Gastroesophageal sphincter (tissue), 4 donors: ENCODE data around the gene SMKR1. TPM values are rescaled to one million over a fixed set of nuclear protein-coding genes. Genes with fewer than 3 reads are reported as not detected.

Experiments
- ATAC-seq: fragments of 150-250 bp; one replicate; pipeline ENCODE4 v1.9.1; 2016; ENCODE audit warnings: mild to moderate bottlenecking, moderate library complexity
- H3K27ac ChIP-seq, 4 donors: fragments of 200-600 bp; sonication (generic) in 3 of 4; 1 replicate in 3 of 4; 2 replicates in 1 of 4; pipeline ENCODE4 v1.5.1; 2016 to 2019
- H3K27me3 ChIP-seq: fragments of 200-600 bp; sonication (generic); one replicate; pipeline ENCODE4 v1.5.1; 2019
- H3K36me3 ChIP-seq, 2 donors: fragments of 200-600 bp; sonication (generic); one replicate each; pipeline ENCODE4 v1.5.1; 2019; ENCODE audit warnings: control low read depth in 1 of 2
- H3K4me1 ChIP-seq, 3 donors: fragments of 200-600 bp; sonication (generic); 1 replicate in 2 of 3; 2 replicates in 1 of 3; pipeline ENCODE4 v1.5.1; 2016 to 2019; ENCODE audit warnings: control low read depth in 2 of 3
- H3K4me3 ChIP-seq, 2 donors: fragments of 200-600 bp; sonication (generic); one replicate each; pipeline ENCODE4 v1.5.1; 2019; ENCODE audit warnings: mild to moderate bottlenecking in 1 of 2, moderate library complexity in 1 of 2
- H3K9me3 ChIP-seq, 3 donors: fragments of 200-600 bp; sonication (generic); one replicate each; pipeline ENCODE4 v1.5.1; 2017 to 2019; ENCODE audit warnings: control low read depth in 2 of 3
- EP300 ChIP-seq: sonication (generic); formaldehyde crosslinking; IDR thresholded peaks from one replicate; pipeline ENCODE4 v1.6.1; 2017; ENCODE audit warnings: antibody characterized with exemption, mild to moderate bottlenecking
- POLR2A ChIP-seq, 2 donors: fragments of 450-650 bp; IDR thresholded peaks; one replicate each; pipeline ENCODE4 v1.6.1; 2017; ENCODE audit warnings: antibody characterized with exemption in 2 of 2, mild to moderate bottlenecking in 2 of 2, moderate library complexity in 1 of 2
- POLR2AphosphoS5 ChIP-seq: sonication (generic); formaldehyde crosslinking; IDR thresholded peaks from one replicate; pipeline ENCODE4 v1.6.1; 2017; ENCODE audit warnings: antibody characterized with exemption
- WGBS, 2 donors: methylation state at CpG; one replicate each; pipeline ENCODE4 v1.1.5; 2018; ENCODE audit warnings: low coverage in 1 of 2; 5-methylcytosine and 5-hydroxymethylcytosine counted together
- total RNA-seq, 4 donors: library from RNA; depleted of rRNA; stranded (reverse); fragments of >200 nt; gene quantifications; one replicate each; pipeline ENCODE4 v1.1.0, GENCODE V29; 2016
- TF ChIP-seq, protein P1 (sequence below), 4 experiments: fragments of 200-600 bp in 2 of 4; fragments of 450-650 bp in 2 of 4; sonication (generic) in 1 of 4; IDR thresholded peaks; one replicate each; pipeline ENCODE4 v1.5.1; 2017 to 2019; ENCODE audit warnings: antibody characterized with exemption in 4 of 4, mild to moderate bottlenecking in 2 of 4, moderate library complexity in 2 of 4

Gene SMKR1
- total RNA-seq, 4 donors from 2014 or later = not detected

- Histone ChIP-seq H3K36me3 (no peaks in the 10 kb centered on the region), H3K4me3 (no peak overlapping the region)
Observed at GRCh38 chr7:129512192-129512591, 9.9 kb downstream of the SMKR1 start.

DNA sequence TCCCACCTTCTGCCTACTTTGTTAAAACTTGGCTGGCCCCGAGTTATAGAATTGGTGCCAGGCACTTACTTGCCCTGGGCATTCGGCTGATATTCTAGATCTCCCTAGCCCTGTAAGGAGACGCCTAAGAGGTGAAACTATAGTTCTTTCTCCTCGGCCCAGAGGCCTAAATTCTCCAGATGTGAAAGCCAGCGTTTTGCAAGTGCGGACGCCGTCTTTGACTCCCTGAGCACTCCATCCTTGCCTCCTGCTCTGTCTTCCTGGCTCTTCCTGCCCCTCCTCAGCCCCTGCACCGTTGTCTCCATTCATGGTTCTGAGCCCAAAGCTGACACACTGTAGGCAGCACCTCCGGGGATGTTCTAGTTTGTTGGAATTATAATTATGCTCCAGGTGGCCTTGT, 11.2 kb downstream of the SMKR1 start:
- H3K27me3 ChIP-seq = peaks cover 20% of the 10 kb centered on the region
- no peak overlapping the region for H3K27ac ChIP-seq
- TF ChIP-seq POLR2AphosphoS5 = no peak
- H3K4me1 ChIP-seq = no peaks in the 10 kb centered on the region
- WGBS, 2 donors = 60 to 85% methylated on average over 2 to 7 of the region's 10 CpGs
- no peaks in the 10 kb centered on the region for H3K9me3 ChIP-seq
- H3K36me3 ChIP-seq = no peaks in the 10 kb centered on the region
- H3K4me3 ChIP-seq = no peak overlapping the region
- ATAC-seq = no peak

More at GRCh38 chr7:129512192-129512591, 9.9 kb downstream of the SMKR1 start:
- WGBS, 2 donors = 58 to 74% methylated on average over 3 to 8 of the region's 8 CpGs
- H3K4me1 ChIP-seq = no peaks in the 10 kb centered on the region
- ATAC-seq = no peak
- no peaks in the 10 kb centered on the region for H3K9me3 ChIP-seq
- H3K27me3 ChIP-seq = peaks cover 19% of the 10 kb centered on the region
- H3K27ac ChIP-seq = no peak overlapping the region
- TF ChIP-seq POLR2A (IDR thresholded peaks at IDR 0.05) (no peak), EP300 (no peak), POLR2AphosphoS5 (no peak)
- TF ChIP-seq, protein P1, sequence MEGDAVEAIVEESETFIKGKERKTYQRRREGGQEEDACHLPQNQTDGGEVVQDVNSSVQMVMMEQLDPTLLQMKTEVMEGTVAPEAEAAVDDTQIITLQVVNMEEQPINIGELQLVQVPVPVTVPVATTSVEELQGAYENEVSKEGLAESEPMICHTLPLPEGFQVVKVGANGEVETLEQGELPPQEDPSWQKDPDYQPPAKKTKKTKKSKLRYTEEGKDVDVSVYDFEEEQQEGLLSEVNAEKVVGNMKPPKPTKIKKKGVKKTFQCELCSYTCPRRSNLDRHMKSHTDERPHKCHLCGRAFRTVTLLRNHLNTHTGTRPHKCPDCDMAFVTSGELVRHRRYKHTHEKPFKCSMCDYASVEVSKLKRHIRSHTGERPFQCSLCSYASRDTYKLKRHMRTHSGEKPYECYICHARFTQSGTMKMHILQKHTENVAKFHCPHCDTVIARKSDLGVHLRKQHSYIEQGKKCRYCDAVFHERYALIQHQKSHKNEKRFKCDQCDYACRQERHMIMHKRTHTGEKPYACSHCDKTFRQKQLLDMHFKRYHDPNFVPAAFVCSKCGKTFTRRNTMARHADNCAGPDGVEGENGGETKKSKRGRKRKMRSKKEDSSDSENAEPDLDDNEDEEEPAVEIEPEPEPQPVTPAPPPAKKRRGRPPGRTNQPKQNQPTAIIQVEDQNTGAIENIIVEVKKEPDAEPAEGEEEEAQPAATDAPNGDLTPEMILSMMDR (IDR thresholded peaks at IDR 0.05) = no peak

DNA sequence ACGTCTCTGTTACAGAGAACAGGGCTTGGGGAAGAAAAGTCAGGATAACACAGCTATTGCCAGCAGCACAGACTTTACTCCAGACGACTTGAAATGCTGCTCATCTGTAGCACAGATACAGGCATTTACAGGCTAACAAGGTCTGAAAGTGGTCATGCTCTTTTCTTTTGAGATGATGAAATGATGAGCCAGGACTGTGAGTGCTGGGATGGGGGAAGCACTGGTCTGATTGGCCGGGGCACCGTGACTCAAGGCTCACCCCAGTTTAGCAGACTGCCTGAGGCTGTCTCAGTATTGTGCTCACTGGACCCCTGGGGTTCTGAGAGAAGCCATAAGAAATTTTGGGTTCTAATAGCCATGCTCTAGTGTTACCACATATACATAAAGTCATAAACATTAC, 12.4 kb downstream of the SMKR1 start:
- no peaks in the 10 kb centered on the region for H3K36me3 ChIP-seq
- TF ChIP-seq EP300 = no peak
- no peak for TF ChIP-seq POLR2AphosphoS5
- no peak for TF ChIP-seq POLR2A (IDR thresholded peaks at IDR 0.05)
- TF ChIP-seq, protein P1 (IDR thresholded peaks at IDR 0.05) = no peak
- H3K4me1 ChIP-seq = no peaks in the 10 kb centered on the region
- ATAC-seq = no peak
- H3K27ac ChIP-seq = no peak overlapping the region
- H3K4me3 ChIP-seq = no peak overlapping the region
- 25% methylated on average over 2 of the region's 4 CpGs; no CpG with 5 or more reads in 1 of the 2 donors for WGBS, 2 donors
- H3K9me3 ChIP-seq = no peaks in the 10 kb centered on the region
- H3K27me3 ChIP-seq = peaks cover 20% of the 10 kb centered on the region

DNA sequence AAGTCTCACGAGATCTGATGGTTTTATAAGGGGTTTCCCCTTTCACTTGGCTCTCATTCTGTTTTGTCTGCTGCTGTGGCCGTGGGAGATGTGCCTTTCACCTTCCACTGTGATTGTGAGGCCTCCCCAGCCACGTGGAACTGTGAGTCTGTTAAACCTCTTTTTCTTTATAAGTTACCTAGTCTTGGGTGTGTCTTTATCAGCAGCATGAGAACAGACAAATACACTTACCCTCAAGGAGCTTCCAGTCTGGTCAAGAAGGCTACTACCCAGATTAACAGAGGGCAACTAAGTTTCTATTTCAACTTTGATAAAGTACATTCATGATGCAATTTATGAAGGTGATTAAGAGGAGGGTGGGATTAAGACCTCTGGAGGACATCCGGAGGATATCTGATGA, 13.1 kb downstream of the SMKR1 start:
- 67 to 84% methylated on average over 2 to 4 of the region's 4 CpGs for WGBS, 2 donors
- Histone ChIP-seq H3K36me3 (no peaks in the 10 kb centered on the region), H3K27me3 (peaks cover 20% of the 10 kb centered on the region), H3K4me3 (no peak overlapping the region), H3K9me3 (no peaks in the 10 kb centered on the region), H3K27ac (no peak overlapping the region), H3K4me1 (no peaks in the 10 kb centered on the region)
- TF ChIP-seq POLR2A (IDR thresholded peaks at IDR 0.05) = no peak
- no peak for TF ChIP-seq EP300
- TF ChIP-seq, protein P1 (IDR thresholded peaks at IDR 0.05) = no peak
- TF ChIP-seq POLR2AphosphoS5 = no peak
- ATAC-seq = no peak

DNA sequence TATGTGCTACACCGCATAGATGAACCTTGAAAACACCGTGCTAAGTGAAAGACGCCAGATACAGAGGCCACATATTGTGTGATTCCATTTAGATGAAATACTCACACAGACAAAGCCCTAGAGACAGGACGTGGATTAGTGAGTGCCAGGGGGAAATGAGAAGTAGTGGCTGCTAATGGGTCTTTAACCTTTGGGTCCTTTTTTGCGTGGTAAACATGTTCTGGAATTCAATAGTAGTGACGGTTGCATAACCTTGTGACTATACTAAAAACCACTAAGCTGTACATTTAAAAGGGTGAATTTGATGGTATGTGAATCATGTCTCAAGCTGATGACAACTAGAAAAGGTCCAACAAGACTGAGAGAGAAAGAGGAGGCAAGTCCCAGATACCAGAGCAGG, 15.6 kb downstream of the SMKR1 start:
- Histone ChIP-seq H3K27me3 (peaks cover 35% of the 10 kb centered on the region), H3K4me3 (no peak overlapping the region), H3K36me3 (no peaks in the 10 kb centered on the region), H3K4me1 (no peaks in the 10 kb centered on the region), H3K27ac (no peak overlapping the region), H3K9me3 (no peaks in the 10 kb centered on the region)
- no peak for ATAC-seq
- WGBS, 2 donors = 58 to 82% methylated on average over 3 to 6 of the region's 6 CpGs
- TF ChIP-seq EP300 (no peak), POLR2AphosphoS5 (no peak), POLR2A (IDR thresholded peaks at IDR 0.05) (no peak)
- TF ChIP-seq, protein P1 (IDR thresholded peaks at IDR 0.05) = no peak
